B cell (primary cell): ENCODE data around the gene USP6NL. TPM values are rescaled to one million over a fixed set of nuclear protein-coding genes. Genes with fewer than 3 reads are reported as not detected.
A peak's percentile ranks its signal among the peaks of the same experiment; 100 is the strongest.

Experiments
- ATAC-seq: fragments of 200-7000 bp; cut with Tn5 transposase; one replicate; pipeline ENCODE4 v1.10.0; 2021; ENCODE audit warnings: low read depth, mild to moderate bottlenecking, moderate number of reproducible peaks, moderate library complexity
- CTCF ChIA-PET: fragments of 350-600 bp; sonication (Branson Sonifier 250); formaldehyde crosslinking; loops from one replicate; lab custom pipeline; 2021; ENCODE audit warnings: antibody characterized with exemption, inconsistent platforms; lab: Charles Lee
- POLR2A ChIA-PET: fragments of 350-600 bp; sonication (Branson Sonifier 250); formaldehyde crosslinking; loops from one replicate; lab custom pipeline; 2021; ENCODE audit warnings: antibody characterized with exemption; lab: Charles Lee
- DNase-seq: peaks from one replicate; pipeline ENCODE4 v3.0.0; 2013
- H2AFZ ChIP-seq: 2 replicates; pipeline ENCODE4 v1.6.1; 2012; ENCODE audit warnings: mild to moderate bottlenecking, low read depth, low read length; ENCODE audit not compliant: insufficient read depth, poor library complexity, severe bottlenecking
- H3K27ac ChIP-seq, 2 donors: 1 replicate in 1 of 2; 2 replicates in 1 of 2; pipeline ENCODE4 v1.5.1; 2012 to 2013; ENCODE audit warnings: low read length in 2 of 2, mild to moderate bottlenecking in 2 of 2, moderate library complexity in 1 of 2
- H3K27me3 ChIP-seq, 4 experiments: fragments of 200-600 bp in 1 of 4; sonication (generic) in 1 of 4; replicated peaks in 1 of 4; 1 replicate in 2 of 4; 2 replicates in 2 of 4; pipeline versions ENCODE4 v1.6.1 to v1.7.0; 2013 to 2016; ENCODE audit warnings: low read length in 3 of 4, mild to moderate bottlenecking in 2 of 4, mixed read lengths in 1 of 4, moderate library complexity in 1 of 4; ENCODE audit not compliant: insufficient read depth in 4 of 4, control insufficient read depth in 3 of 4; ENCODE audit errors: control extremely low read depth in 1 of 4
- H3K36me3 ChIP-seq, 2 experiments: replicated peaks in 1 of 2; 1 replicate in 1 of 2; 2 replicates in 1 of 2; pipeline versions ENCODE4 v1.6.1 to v1.7.1; 2013; ENCODE audit warnings: low read length in 1 of 2; ENCODE audit not compliant: insufficient read depth in 2 of 2, control insufficient read depth in 1 of 2; ENCODE audit errors: control extremely low read depth in 1 of 2, extremely low read depth in 1 of 2
- H3K4me1 ChIP-seq, 2 donors: fragments of 200-600 bp in 1 of 2; sonication (generic) in 1 of 2; 1 replicate in 1 of 2; 2 replicates in 1 of 2; pipeline versions ENCODE4 v1.5.1 to v1.6.1; 2013 to 2017; ENCODE audit warnings: low read length in 2 of 2; ENCODE audit not compliant: control insufficient read depth in 2 of 2, insufficient read depth in 2 of 2
- H3K4me2 ChIP-seq: replicated peaks from 2 replicates; pipeline ENCODE3; 2012; ENCODE audit warnings: mild to moderate bottlenecking, low read depth, low read length; ENCODE audit not compliant: poor library complexity, severe bottlenecking
- H3K4me3 ChIP-seq, 5 experiments: fragments of 200-600 bp in 1 of 5; sonication (generic) in 1 of 5; 1 replicate in 3 of 5; 2 replicates in 2 of 5; pipeline versions ENCODE4 v1.5.1 to v1.7.0; 2011 to 2016; ENCODE audit warnings: low read length in 4 of 5, mild to moderate bottlenecking in 4 of 5, low read depth in 2 of 5, control low read depth in 1 of 5, moderate library complexity in 1 of 5; ENCODE audit not compliant: insufficient read depth in 1 of 5; ENCODE audit errors: control extremely low read depth in 1 of 5, extremely low read depth in 1 of 5
- H3K79me2 ChIP-seq: fragments of 200-600 bp; sonication (generic); one replicate; pipeline ENCODE4 v1.6.0; 2016; ENCODE audit warnings: low read length; ENCODE audit not compliant: control insufficient read depth, insufficient read depth
- H3K9ac ChIP-seq: fragments of 200-600 bp; sonication (generic); 2 replicates; pipeline ENCODE4 v1.6.1; 2017; ENCODE audit warnings: mild to moderate bottlenecking, low read length, moderate library complexity
- H3K9me3 ChIP-seq, 3 donors: one replicate each; pipeline versions ENCODE4 v1.6.1 to v1.7.1; 2013; ENCODE audit warnings: low read length in 2 of 3; ENCODE audit not compliant: control insufficient read depth in 2 of 3, insufficient read depth in 1 of 3; ENCODE audit errors: control extremely low read depth in 1 of 3
- H4K20me1 ChIP-seq: 2 replicates; pipeline ENCODE4 v1.6.0; 2012; ENCODE audit warnings: mild to moderate bottlenecking, low read length; ENCODE audit not compliant: insufficient read depth, control insufficient read depth, poor library complexity, severe bottlenecking
- H3K27ac Mint-ChIP-seq: one replicate; pipeline ENCODE4 v1.8.0; 2021; ENCODE audit warnings: mixed read lengths
- H3K27me3 Mint-ChIP-seq: one replicate; pipeline ENCODE4 v1.8.0; 2021; ENCODE audit warnings: mixed read lengths
- H3K4me1 Mint-ChIP-seq: one replicate; pipeline ENCODE4 v1.8.0; 2021; ENCODE audit warnings: mixed read lengths
- H3K4me3 Mint-ChIP-seq: one replicate; pipeline ENCODE4 v1.8.0; 2021; ENCODE audit warnings: mixed read lengths
- H3K9me3 Mint-ChIP-seq: one replicate; pipeline ENCODE4 v1.8.0; 2022; ENCODE audit warnings: mixed read lengths; ENCODE audit not compliant: insufficient read depth
- EZH2 ChIP-seq: IDR thresholded peaks from 2 replicates; pipeline ENCODE4 v1.6.1; 2012; ENCODE audit warnings: borderline replicate concordance, low read depth, mild to moderate bottlenecking, moderate library complexity, low read length; ENCODE audit not compliant: insufficient read depth, poor library complexity, severe bottlenecking
- WGBS: methylation state at CpG from one replicate; pipeline ENCODE4 v1.1.5; 2013; ENCODE audit warnings: missing lambda C conversion rate; ENCODE audit not compliant: insufficient coverage; 5-methylcytosine and 5-hydroxymethylcytosine counted together
- intact Hi-C: fragments of 100-400 bp; cut with micrococcal nuclease; formaldehyde crosslinking; loops from one replicate; pipeline ENCODE4 v1.10.0; 2022
- polyA plus RNA-seq: library from polyadenylated mRNA; depleted of rRNA; stranded (reverse); fragments of >200 nt; gene quantifications from 2 replicates; pipeline ENCODE4 v1.2.3, GENCODE V29; 2012
- total RNA-seq, 2 donors: library from RNA; stranded (reverse); fragments of 120-200 nt in 1 of 2; gene quantifications; 1 replicate in 1 of 2; 2 replicates in 1 of 2; pipeline versions ENCODE4 v1.2.3 to v1.2.4, GENCODE V29; 2013 to 2022
- TF ChIP-seq, protein P1 (sequence below): fragments of 200-600 bp; IDR thresholded peaks from one replicate; pipeline ENCODE4 v1.8.0; 2022; ENCODE audit warnings: antibody characterized with exemption, mild to moderate bottlenecking

USP6NL gene
- total and polyA plus RNA-seq, 2 donors (not counting 1 experiment from before 2014, with no cell fraction given): 27.0 to 61.5 TPM

DNA sequence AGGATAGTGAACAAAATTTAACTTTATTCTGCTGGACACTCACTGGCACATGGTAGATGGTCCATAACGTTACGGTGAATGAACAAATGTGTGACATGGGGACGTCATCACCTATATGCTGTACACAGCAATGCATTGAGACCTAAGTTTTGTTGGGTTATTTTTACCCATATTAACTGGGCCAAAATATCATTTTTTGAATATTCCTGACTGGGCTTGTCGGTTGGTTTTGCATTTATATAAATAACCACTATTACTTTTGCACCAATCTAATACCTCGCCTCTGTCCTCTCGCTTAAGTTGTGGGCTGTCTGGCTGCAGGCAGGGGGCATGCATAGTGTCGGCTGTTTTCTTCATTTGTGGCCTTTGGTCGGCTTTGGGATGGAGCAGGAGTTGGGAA is 161.7 kb downstream of the USP6NL start:
- no peaks in the 10 kb centered on the region for H3K36me3 ChIP-seq
- H2AFZ ChIP-seq: no peak overlapping the region
- no peaks in the 10 kb centered on the region for H4K20me1 ChIP-seq
- peak overlapping the region; percentile 26 for H3K27ac Mint-ChIP-seq
- peaks cover 2% of the 10 kb centered on the region for H3K9me3 Mint-ChIP-seq
- H3K4me1 Mint-ChIP-seq: peaks cover 34% of the 10 kb centered on the region
- DNase-seq: no peak
- H3K27me3 Mint-ChIP-seq: no peaks in the 10 kb centered on the region
- ChIA-PET POLR2A (no interaction called here), CTCF (no interaction called here)
- no peak overlapping the region for H3K4me2 ChIP-seq
- peaks cover 0 to 22% (median 0%) of the 10 kb centered on the region in 3 donors for H3K9me3 ChIP-seq
- no peak overlapping the region for H3K9ac ChIP-seq
- no peak for ATAC-seq
- H3K27me3 ChIP-seq: no peaks in the 10 kb centered on the region
- H3K79me2 ChIP-seq: no peaks in the 10 kb centered on the region
- WGBS: 88% methylated on average over 6 of the region's 8 CpGs
- TF ChIP-seq, protein P1, sequence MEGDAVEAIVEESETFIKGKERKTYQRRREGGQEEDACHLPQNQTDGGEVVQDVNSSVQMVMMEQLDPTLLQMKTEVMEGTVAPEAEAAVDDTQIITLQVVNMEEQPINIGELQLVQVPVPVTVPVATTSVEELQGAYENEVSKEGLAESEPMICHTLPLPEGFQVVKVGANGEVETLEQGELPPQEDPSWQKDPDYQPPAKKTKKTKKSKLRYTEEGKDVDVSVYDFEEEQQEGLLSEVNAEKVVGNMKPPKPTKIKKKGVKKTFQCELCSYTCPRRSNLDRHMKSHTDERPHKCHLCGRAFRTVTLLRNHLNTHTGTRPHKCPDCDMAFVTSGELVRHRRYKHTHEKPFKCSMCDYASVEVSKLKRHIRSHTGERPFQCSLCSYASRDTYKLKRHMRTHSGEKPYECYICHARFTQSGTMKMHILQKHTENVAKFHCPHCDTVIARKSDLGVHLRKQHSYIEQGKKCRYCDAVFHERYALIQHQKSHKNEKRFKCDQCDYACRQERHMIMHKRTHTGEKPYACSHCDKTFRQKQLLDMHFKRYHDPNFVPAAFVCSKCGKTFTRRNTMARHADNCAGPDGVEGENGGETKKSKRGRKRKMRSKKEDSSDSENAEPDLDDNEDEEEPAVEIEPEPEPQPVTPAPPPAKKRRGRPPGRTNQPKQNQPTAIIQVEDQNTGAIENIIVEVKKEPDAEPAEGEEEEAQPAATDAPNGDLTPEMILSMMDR: no peak
- no peak for TF ChIP-seq EZH2
- H3K27ac ChIP-seq: no peak overlapping the region
- peaks cover 21 to 30% of the 10 kb centered on the region in 2 donors for H3K4me1 ChIP-seq
- no peak overlapping the region for H3K4me3 Mint-ChIP-seq
- no peak overlapping the region for H3K4me3 ChIP-seq
- intact Hi-C loops: no loop called here

DNA sequence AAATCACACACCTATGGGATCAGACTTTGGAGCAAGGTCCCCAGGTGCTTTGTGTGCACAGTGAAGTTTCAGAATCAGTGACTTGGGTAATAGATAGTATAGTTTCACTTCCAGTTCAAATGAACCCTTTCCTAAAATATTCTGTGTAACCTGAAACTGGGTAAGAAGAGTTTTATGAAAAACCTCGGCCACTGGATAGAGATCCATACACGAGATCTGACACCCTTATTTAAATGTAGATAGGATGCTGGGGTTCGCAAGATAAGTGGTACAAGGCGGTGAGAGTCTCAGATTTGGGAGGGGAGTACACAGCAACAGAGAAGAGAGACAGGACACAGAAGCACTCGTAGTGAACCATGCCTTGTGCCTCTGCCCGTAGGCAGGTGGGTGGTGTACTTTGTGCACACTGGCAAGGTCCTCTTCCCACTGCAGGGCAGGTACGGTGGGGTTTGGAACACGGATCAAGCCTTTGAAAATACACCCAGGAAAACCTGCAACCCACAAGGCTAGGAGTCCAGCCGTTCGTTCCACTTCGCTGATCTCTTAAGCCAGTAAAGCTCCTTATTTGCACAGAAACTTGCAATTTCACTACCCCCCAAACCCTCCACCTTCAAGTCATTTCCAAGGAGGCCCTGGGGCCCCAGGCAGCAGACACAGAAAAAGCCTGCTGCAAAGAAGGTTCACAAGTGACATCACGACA is 162.8 kb downstream of the USP6NL start:
- H3K4me1 Mint-ChIP-seq: peaks cover 34% of the 10 kb centered on the region
- no peaks in the 10 kb centered on the region for H3K27me3 Mint-ChIP-seq
- Histone ChIP-seq H3K36me3 (no peaks in the 10 kb centered on the region), H3K9ac (peak overlapping the region; percentile 60), H3K4me1 (peaks cover 21 to 30% of the 10 kb centered on the region in 2 donors), H3K4me3 (peak overlapping the region in 4 of 5 experiments; percentile 20 to 60 (median 34)), H3K9me3 (peaks cover 0 to 14% (median 0%) of the 10 kb centered on the region in 3 donors), H3K79me2 (no peaks in the 10 kb centered on the region), H3K4me2 (peak overlapping the region; percentile 77), H3K27me3 (no peaks in the 10 kb centered on the region), H4K20me1 (no peaks in the 10 kb centered on the region), H3K27ac (no peak overlapping the region), H2AFZ (peak overlapping the region; percentile 59)
- CTCF ChIA-PET: no interaction called here
- peak; percentile 66 for ATAC-seq
- H3K4me3 Mint-ChIP-seq: peak overlapping the region; percentile 88
- POLR2A ChIA-PET: no interaction called here
- peak; percentile 49 for DNase-seq
- H3K27ac Mint-ChIP-seq: peak overlapping the region; percentile 76
- WGBS: 55% methylated on average over 9 of the region's 12 CpGs
- intact Hi-C loops: no loop called here
- peaks cover 2% of the 10 kb centered on the region for H3K9me3 Mint-ChIP-seq
- TF ChIP-seq EZH2: no peak
- TF ChIP-seq, protein P1: no peak
